Measurements from ENCODE around the gene TMEM31.

The TMEM31 gene

DNA sequence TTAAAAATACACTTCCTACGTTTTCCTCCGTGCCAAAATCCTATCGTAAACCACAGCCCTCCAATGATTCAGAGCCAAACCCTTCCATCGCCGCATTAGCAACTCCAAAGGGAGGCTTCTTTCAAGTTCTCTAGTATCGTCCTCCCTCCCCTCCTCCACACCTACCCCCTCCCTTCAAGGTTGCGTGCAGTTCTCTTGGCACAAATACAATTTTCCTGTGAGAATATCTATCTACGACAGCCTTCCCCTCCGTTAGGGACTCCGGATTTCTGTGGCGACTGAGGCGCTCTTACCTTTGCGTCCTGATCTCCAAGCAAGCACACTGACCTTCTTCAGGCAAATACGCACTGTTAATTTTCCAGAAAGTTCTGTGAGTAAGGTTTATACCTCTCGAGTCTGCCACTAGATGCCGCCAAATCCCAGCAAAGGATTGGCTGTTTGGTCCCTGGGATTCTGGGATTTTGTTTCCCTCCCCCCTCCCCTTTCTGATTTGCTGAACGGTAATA lies 23.0 kb upstream of the TMEM31 start:
- H3K4me3 ChIP-seq (ENCODE audit: low read length): peak overlapping the region; percentile 86
- H3K27me3 ChIP-seq (ENCODE audit: control insufficient read depth, insufficient read depth, low read length): peaks cover 3% of the 10 kb centered on the region
- H3K27ac ChIP-seq (ENCODE audit: low read depth, low read length): peak overlapping the region; percentile 97
- peaks cover 3% of the 10 kb centered on the region for H3K36me3 ChIP-seq (ENCODE audit: control insufficient read depth, insufficient read depth, low read length)
- no peaks in the 10 kb centered on the region for H3K4me1 ChIP-seq (ENCODE audit: control insufficient read depth, insufficient read depth, low read length)
- peak overlapping the region; percentile 83 for H3K9ac ChIP-seq (ENCODE audit: low read length)

DNA sequence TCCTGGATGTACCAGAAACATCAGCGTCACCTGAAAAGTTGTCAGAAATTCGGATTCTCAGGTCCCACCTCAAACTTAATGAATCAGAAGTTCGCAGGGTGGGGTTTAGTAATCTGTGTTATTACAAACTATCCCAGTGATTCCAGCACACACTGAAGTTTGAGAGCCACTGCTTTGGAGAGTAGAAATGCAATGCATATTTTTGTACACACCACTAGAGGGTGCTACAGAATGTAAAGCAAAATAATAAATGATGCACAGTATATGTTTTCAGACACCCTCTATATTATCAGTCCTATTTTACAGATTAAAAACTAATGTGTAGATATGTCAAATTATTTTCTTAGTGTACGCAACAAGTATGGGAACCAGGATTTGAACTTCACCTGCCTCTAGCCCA lies 21.8 kb upstream of the TMEM31 start:
- H3K4me3 ChIP-seq (ENCODE audit: low read length): no peak overlapping the region
- peaks cover 3% of the 10 kb centered on the region for H3K36me3 ChIP-seq (ENCODE audit: control insufficient read depth, insufficient read depth, low read length)
- H3K27me3 ChIP-seq (ENCODE audit: control insufficient read depth, insufficient read depth, low read length): peaks cover 3% of the 10 kb centered on the region
- no peaks in the 10 kb centered on the region for H3K4me1 ChIP-seq (ENCODE audit: control insufficient read depth, insufficient read depth, low read length)
- H3K9ac ChIP-seq (ENCODE audit: low read length): no peak overlapping the region
- no peak overlapping the region for H3K27ac ChIP-seq (ENCODE audit: low read depth, low read length)

DNA sequence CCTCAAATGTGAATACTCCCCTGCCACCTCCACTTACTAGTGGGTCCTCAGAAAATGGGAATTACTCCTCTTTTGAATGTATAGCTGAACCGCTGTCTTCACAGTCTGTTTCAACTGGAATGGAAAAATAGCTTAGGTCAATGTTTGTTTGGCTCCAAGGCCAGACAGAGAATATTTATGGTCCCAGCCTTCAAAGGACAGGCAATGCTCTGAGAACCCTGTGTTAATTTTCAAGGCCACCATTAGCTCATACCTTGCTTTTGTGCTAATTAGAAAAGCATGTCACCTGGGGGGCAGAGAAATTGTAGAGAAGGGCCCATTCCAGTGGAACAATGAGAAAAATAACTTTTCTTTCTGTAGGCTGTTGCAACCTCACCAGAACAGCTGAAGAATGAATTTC lies 19.6 kb upstream of the TMEM31 start:
- H3K9ac ChIP-seq (ENCODE audit: low read length): no peak overlapping the region
- H3K27ac ChIP-seq (ENCODE audit: low read depth, low read length): no peak overlapping the region
- no peak overlapping the region for H3K4me3 ChIP-seq (ENCODE audit: low read length)
- H3K4me1 ChIP-seq (ENCODE audit: control insufficient read depth, insufficient read depth, low read length): no peaks in the 10 kb centered on the region
- H3K36me3 ChIP-seq (ENCODE audit: control insufficient read depth, insufficient read depth, low read length): no peaks in the 10 kb centered on the region
- peaks cover 3% of the 10 kb centered on the region for H3K27me3 ChIP-seq (ENCODE audit: control insufficient read depth, insufficient read depth, low read length)

DNA sequence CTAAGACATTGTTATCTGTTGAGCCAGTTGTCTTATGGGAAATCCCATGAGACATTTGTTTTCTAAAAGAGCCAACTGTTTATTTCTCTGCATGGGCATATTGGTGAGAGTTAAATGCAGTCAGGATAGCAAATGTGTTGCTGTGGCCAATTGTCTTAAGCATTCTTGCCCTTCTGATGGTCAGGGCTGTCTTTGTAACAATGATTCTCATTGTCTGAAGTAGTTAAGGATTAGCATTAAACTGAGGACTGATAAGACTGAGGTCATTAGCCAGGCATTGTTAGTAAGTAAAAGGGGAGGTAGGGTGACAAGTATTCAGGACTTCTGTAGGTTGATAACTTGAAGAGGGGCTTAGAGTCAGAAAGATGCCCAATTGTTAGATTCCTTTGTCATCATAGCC lies 13.0 kb upstream of the TMEM31 start:
- no peak overlapping the region for H3K27ac ChIP-seq (ENCODE audit: low read depth, low read length)

DNA sequence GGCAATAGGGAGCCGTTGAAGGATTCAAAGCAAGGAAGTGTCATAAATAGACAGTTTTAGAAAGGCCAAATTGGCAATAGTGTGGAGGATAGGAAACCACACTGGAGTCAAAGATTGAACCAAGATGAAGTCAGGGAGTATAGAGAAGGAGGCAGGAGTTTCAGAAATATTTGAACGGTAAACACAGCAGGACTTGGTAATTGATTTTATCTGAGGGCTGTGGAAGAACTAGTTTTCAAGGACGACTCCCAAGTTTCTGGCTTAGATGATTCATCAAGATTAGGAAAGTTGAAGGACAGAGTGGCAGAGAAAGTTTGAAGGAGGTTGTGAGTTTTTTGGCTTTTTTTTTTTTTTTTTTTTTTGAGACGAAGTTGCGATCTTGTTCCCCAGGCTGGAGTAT lies 11.5 kb upstream of the TMEM31 start:
- no peaks in the 10 kb centered on the region for H3K4me1 ChIP-seq (ENCODE audit: control insufficient read depth, insufficient read depth, low read length)
- H3K27me3 ChIP-seq (ENCODE audit: control insufficient read depth, insufficient read depth, low read length): no peaks in the 10 kb centered on the region
- H3K27ac ChIP-seq (ENCODE audit: low read depth, low read length): no peak overlapping the region
- H3K36me3 ChIP-seq (ENCODE audit: control insufficient read depth, insufficient read depth, low read length): no peaks in the 10 kb centered on the region
- no peak overlapping the region for H3K4me3 ChIP-seq (ENCODE audit: low read length)
- H3K9ac ChIP-seq (ENCODE audit: low read length): no peak overlapping the region

More for the DNA sequence above, 13.0 kb upstream of the TMEM31 start:
- Histone ChIP-seq H3K9ac (ENCODE audit: low read length) (no peak overlapping the region), H3K4me3 (ENCODE audit: low read length) (no peak overlapping the region), H3K4me1 (ENCODE audit: control insufficient read depth, insufficient read depth, low read length) (no peaks in the 10 kb centered on the region), H3K36me3 (ENCODE audit: control insufficient read depth, insufficient read depth, low read length) (no peaks in the 10 kb centered on the region), H3K27me3 (ENCODE audit: control insufficient read depth, insufficient read depth, low read length) (no peaks in the 10 kb centered on the region)

DNA sequence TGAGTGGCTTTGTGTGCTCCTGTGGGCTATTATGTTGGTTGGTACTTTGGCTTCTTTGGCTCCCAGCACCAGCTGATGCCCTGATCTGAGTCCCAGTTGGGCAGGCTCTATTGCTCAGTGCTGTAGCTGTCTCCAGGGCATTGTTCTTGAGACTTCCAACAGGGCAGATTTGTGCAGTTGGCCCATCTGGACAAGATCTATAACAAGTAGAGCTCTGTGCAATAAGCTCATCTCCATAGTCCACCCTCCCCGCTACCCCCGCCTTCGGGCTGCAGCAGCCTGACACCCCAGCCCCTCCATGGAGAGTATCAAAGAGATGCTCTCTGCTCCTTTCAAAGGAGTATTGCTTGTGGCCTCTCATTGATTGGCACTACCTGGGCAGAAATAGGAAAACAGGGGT lies 5.8 kb upstream of the TMEM31 start:
- Histone ChIP-seq H3K27ac (ENCODE audit: low read depth, low read length) (no peak overlapping the region), H3K4me3 (ENCODE audit: low read length) (no peak overlapping the region), H3K4me1 (ENCODE audit: control insufficient read depth, insufficient read depth, low read length) (no peaks in the 10 kb centered on the region), H3K9ac (ENCODE audit: low read length) (no peak overlapping the region), H3K27me3 (ENCODE audit: control insufficient read depth, insufficient read depth, low read length) (peaks cover 3% of the 10 kb centered on the region), H3K36me3 (ENCODE audit: control insufficient read depth, insufficient read depth, low read length) (no peaks in the 10 kb centered on the region)

DNA sequence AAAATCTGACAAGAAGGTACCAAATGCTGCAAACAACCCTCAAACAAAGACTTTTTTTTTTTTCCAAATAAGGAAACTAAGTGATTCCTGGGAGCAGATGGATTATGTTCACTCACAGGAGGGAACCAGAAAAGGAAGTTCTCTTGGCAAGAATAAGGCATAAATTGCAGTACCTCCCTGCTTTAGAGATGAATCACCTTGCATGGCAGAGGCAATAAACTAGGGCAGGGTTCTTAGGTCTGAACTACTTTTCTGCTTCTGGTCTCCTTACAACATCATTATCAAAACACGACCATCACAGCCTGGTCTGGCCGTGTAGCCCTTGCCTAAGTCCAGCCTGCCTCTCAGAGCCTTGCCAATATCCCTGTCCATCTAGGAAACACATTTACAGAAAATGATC lies 6.3 kb downstream of the TMEM31 start:
- no peak overlapping the region for H3K4me3 ChIP-seq (ENCODE audit: low read length)
- H3K4me1 ChIP-seq (ENCODE audit: control insufficient read depth, insufficient read depth, low read length): no peaks in the 10 kb centered on the region
- H3K9ac ChIP-seq (ENCODE audit: low read length): no peak overlapping the region
- H3K36me3 ChIP-seq (ENCODE audit: control insufficient read depth, insufficient read depth, low read length): no peaks in the 10 kb centered on the region
- peak overlapping the region; percentile 45 for H3K27ac ChIP-seq (ENCODE audit: low read depth, low read length)
- H3K27me3 ChIP-seq (ENCODE audit: control insufficient read depth, insufficient read depth, low read length): no peaks in the 10 kb centered on the region

DNA sequence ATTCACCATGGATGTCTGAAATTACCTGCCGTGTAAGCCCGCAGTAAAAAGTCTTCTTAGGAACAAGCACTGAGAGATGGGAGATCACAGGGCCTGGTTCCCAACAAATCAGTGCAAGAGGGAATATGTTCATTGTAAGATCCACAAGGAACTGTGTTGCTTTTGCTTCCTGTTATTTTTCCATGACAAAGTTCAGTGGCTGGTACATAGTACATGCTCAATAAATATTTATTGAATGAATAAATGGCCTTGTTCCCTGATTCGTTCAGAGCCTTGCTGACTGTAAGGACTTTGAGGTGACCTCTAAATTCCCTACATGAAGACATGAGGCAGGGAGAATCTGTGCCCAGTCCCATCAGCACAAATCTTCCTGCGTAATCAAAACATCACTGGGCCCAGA lies 7.4 kb downstream of the TMEM31 start:
- Histone ChIP-seq H3K27ac (ENCODE audit: low read depth, low read length) (no peak overlapping the region), H3K36me3 (ENCODE audit: control insufficient read depth, insufficient read depth, low read length) (no peaks in the 10 kb centered on the region), H3K4me3 (ENCODE audit: low read length) (no peak overlapping the region), H3K4me1 (ENCODE audit: control insufficient read depth, insufficient read depth, low read length) (no peaks in the 10 kb centered on the region), H3K27me3 (ENCODE audit: control insufficient read depth, insufficient read depth, low read length) (no peaks in the 10 kb centered on the region), H3K9ac (ENCODE audit: low read length) (no peak overlapping the region)

GRCh38 chrX:103722505-103722904 lies 11.8 kb downstream of the TMEM31 start:
- no peak overlapping the region for H3K4me3 ChIP-seq (ENCODE audit: low read length)
- H3K4me1 ChIP-seq (ENCODE audit: control insufficient read depth, insufficient read depth, low read length): no peaks in the 10 kb centered on the region
- H3K27ac ChIP-seq (ENCODE audit: low read depth, low read length): no peak overlapping the region

GRCh38 chrX:103726477-103726876 lies 15.8 kb downstream of the TMEM31 start:
- Histone ChIP-seq H3K4me1 (ENCODE audit: control insufficient read depth, insufficient read depth, low read length) (no peaks in the 10 kb centered on the region), H3K36me3 (ENCODE audit: control insufficient read depth, insufficient read depth, low read length) (no peaks in the 10 kb centered on the region), H3K27me3 (ENCODE audit: control insufficient read depth, insufficient read depth, low read length) (no peaks in the 10 kb centered on the region), H3K27ac (ENCODE audit: low read depth, low read length) (no peak overlapping the region), H3K9ac (ENCODE audit: low read length) (no peak overlapping the region), H3K4me3 (ENCODE audit: low read length) (no peak overlapping the region)

More at GRCh38 chrX:103722505-103722904, 11.8 kb downstream of the TMEM31 start:
- Histone ChIP-seq H3K27me3 (ENCODE audit: control insufficient read depth, insufficient read depth, low read length) (no peaks in the 10 kb centered on the region), H3K36me3 (ENCODE audit: control insufficient read depth, insufficient read depth, low read length) (no peaks in the 10 kb centered on the region), H3K9ac (ENCODE audit: low read length) (no peak overlapping the region)

- Histone ChIP-seq H3K9ac (ENCODE audit: low read length) (no peak overlapping the region), H3K27ac (ENCODE audit: low read depth, low read length) (no peak overlapping the region), H3K27me3 (ENCODE audit: control insufficient read depth, insufficient read depth, low read length) (no peaks in the 10 kb centered on the region)
These were observed 16.4 kb downstream of the TMEM31 start for GRCh38 chrX:103727115-103727514.

DNA sequence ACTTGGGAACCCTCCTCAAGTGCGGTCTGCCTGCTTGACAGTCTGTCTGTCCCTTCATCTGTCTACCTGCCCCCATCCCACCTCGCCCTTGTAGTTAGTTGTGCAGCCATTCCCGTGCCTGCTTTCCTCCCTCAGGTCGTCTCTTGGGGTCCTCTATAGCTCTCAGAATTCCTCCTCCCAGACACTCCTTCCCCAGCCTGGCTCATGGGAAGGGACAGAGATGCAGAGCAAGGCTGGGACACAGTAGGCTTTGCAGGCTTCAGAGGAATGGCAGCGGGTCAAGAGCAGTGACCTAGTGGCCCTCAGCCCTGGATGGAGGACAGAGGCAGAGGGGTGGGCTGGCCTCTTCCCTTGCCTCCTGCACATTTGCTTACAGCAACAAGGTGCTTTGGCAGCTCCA lies 18.3 kb downstream of the TMEM31 start:
- Histone ChIP-seq H3K9ac (ENCODE audit: low read length) (no peak overlapping the region), H3K27ac (ENCODE audit: low read depth, low read length) (no peak overlapping the region), H3K4me1 (ENCODE audit: control insufficient read depth, insufficient read depth, low read length) (no peaks in the 10 kb centered on the region)

More at GRCh38 chrX:103727115-103727514, 16.4 kb downstream of the TMEM31 start:
- no peaks in the 10 kb centered on the region for H3K4me1 ChIP-seq (ENCODE audit: control insufficient read depth, insufficient read depth, low read length)
- H3K36me3 ChIP-seq (ENCODE audit: control insufficient read depth, insufficient read depth, low read length): no peaks in the 10 kb centered on the region
- H3K4me3 ChIP-seq (ENCODE audit: low read length): no peak overlapping the region

GRCh38 chrX:103730147-103730795 lies 19.6 kb downstream of the TMEM31 start:
- H3K4me1 ChIP-seq (ENCODE audit: control insufficient read depth, insufficient read depth, low read length): no peaks in the 10 kb centered on the region
- H3K9ac ChIP-seq (ENCODE audit: low read length): no peak overlapping the region
- H3K4me3 ChIP-seq (ENCODE audit: low read length): no peak overlapping the region
- H3K27ac ChIP-seq (ENCODE audit: low read depth, low read length): no peak overlapping the region
- H3K27me3 ChIP-seq (ENCODE audit: control insufficient read depth, insufficient read depth, low read length): no peaks in the 10 kb centered on the region
- H3K36me3 ChIP-seq (ENCODE audit: control insufficient read depth, insufficient read depth, low read length): no peaks in the 10 kb centered on the region

More for the DNA sequence above, 18.3 kb downstream of the TMEM31 start:
- no peaks in the 10 kb centered on the region for H3K36me3 ChIP-seq (ENCODE audit: control insufficient read depth, insufficient read depth, low read length)
- H3K27me3 ChIP-seq (ENCODE audit: control insufficient read depth, insufficient read depth, low read length): no peaks in the 10 kb centered on the region
- no peak overlapping the region for H3K4me3 ChIP-seq (ENCODE audit: low read length)

All from rectal smooth muscle tissue (tissue), 1 donor.